GM13977 (cell line): Measurements from ENCODE around the gene MT1B.
"Not testable (repeated sequence)": the region's sequence is repeated elsewhere in the genome, so short reads cannot be mapped to it uniquely, and the experiment has no call there.

Experiments used
- DNase-seq: peaks from one replicate; pipeline ENCODE4 v3.0.0; 2012; ENCODE audit warnings: low spot score
- CTCF ChIP-seq: IDR thresholded peaks from 2 replicates; pipeline ENCODE4 v1.5.1; 2012; ENCODE audit warnings: mild to moderate bottlenecking, control low read depth; ENCODE audit not compliant: insufficient read depth; ENCODE audit errors: extremely low read depth, missing control alignments
- in situ Hi-C: fragments of 300-500 bp; cut with MboI; formaldehyde crosslinking; loops from one replicate; pipeline ENCODE4 v1.12.0; 2022; ENCODE audit warnings: low sequenced_read_pairs, low pct_unique_long_range_greater_than_20kb, mixed read lengths, inconsistent platforms; ENCODE audit not compliant: unreplicated experiment

MT1B gene

GRCh38 chr16:56618138-56618537, 33.5 kb upstream of the MT1B start:
- TF ChIP-seq CTCF = no peak
- in situ Hi-C loops = no loop called here

DNA sequence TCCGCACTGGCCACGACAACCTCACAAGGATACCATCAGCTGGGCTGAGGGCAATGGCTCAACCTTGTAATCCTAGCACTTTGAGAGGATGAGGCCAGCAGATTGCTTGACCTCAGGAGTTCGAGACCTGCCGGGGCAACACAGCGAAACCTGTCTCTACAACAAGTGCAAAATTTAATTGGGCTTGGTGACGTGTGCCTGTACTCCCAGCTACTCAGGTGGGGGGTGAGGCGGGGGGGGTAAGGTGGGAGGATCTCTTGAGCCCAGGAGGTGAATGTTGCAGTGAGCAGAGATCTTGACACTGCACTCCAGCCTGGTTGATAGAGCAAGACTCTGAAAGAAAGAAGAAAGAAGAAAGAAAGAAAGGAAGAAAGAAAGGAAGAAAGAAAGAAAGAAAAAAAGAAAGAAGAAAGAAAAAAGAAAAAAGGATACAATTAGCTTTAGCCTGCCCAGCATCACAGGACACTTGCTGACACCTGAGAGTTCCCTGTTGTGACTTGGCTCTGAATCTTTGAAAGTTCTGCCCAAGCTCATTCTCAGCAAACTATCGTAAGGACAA, 31.3 kb upstream of the MT1B start:
- in situ Hi-C loops = no loop called here
- DNase-seq = no peak
- TF ChIP-seq CTCF = no peak

More at GRCh38 chr16:56618138-56618537, 33.5 kb upstream of the MT1B start:
- no peak for DNase-seq

DNA sequence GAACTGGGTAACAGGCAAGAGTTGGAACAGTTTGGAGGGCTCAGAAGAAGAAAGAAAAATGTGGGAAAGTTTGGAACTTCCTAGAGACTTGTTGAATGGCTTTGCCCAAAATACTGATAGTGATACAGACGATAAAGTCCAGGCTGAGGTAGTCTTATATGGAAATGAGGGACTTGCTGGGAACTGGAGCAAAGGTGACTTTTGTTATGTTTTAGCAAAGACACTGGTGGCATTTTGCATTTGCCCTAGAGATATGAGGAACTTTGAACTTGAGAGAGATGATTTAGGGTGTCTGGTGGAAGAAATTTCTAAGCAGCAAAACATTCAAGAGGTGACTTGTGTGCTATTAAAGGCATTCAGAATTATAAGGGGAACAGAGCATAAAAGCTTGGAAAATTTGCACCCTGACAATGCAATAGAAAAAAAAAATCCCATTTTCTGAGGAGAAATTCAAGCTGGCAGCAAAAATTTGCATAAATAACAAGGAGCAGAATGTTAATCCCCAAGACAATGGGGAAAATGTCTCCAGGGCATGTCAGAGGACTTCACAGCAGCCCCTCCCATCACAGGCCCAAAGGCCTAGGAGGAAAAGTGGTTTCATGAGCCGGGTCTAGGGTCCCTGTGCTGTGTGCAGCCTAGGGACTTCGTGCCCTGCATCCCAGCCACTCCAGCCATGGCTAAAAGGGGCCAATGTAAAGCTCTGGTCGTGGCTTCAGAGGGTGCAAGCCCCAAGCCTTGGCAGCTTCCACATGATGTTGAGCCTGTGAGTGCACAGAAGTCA, 29.8 kb upstream of the MT1B start:
- DNase-seq, in situ Hi-C loops: not testable (repeated sequence)

- DNase-seq, in situ Hi-C loops: not testable (repeated sequence)
Observed at GRCh38 chr16:56623184-56623583, 28.5 kb upstream of the MT1B start.

- in situ Hi-C loops = no loop called here
- no peak for TF ChIP-seq CTCF
- DNase-seq = no peak
Observed at GRCh38 chr16:56623637-56624036, 28.0 kb upstream of the MT1B start.

- in situ Hi-C loops = no loop called here
- TF ChIP-seq CTCF = no peak
- DNase-seq = no peak
Observed at GRCh38 chr16:56625140-56625942, 26.3 kb upstream of the MT1B start, which contains the start of gene MT1E. Gene MT1E, plus strand, starts transcription at chr16:56625781. Its CDS starts 71 bp downstream, at chr16:56625852.

- TF ChIP-seq CTCF = no peak
- in situ Hi-C loops = no loop called here
- no peak for DNase-seq
Observed at GRCh38 chr16:56625943-56626654, 25.6 kb upstream of the MT1B start.
